ENCODE measurements around the gene GMPR.

GMPR gene

GRCh38 chr6:16244446-16244845 lies 6.1 kb downstream of the GMPR start:
- Histone ChIP-seq H3K4me2 (ENCODE audit: low read depth, low read length, poor library complexity, severe bottlenecking) (no peak overlapping the region), H3K4me3 (ENCODE audit: low read length, poor library complexity, severe bottlenecking) (no peak overlapping the region), H3K9me3 (ENCODE audit: insufficient read depth, low read depth, low read length) (no peaks in the 10 kb centered on the region), H2AFZ (ENCODE audit: low read length) (no peak overlapping the region), H3K9me2 (replicated peaks; ENCODE audit: low read depth, low read length) (no peaks in the 10 kb centered on the region), H3K4me1 (ENCODE audit: insufficient read depth, low read length, poor library complexity, severe bottlenecking) (peaks cover 5% of the 10 kb centered on the region), H4K20me1 (ENCODE audit: insufficient read depth, low read length, poor library complexity, severe bottlenecking) (no peaks in the 10 kb centered on the region), H3K9ac (ENCODE audit: low read depth, low read length, poor library complexity, severe bottlenecking) (no peak overlapping the region), H3F3A (ENCODE audit: low read depth) (no peaks in the 10 kb centered on the region), H3K36me3 (ENCODE audit: insufficient read depth, low read length) (no peaks in the 10 kb centered on the region), H3K27me3 (ENCODE audit: insufficient read depth, low read length, poor library complexity, severe bottlenecking) (no peaks in the 10 kb centered on the region), H3K79me2 (ENCODE audit: insufficient read depth, low read length) (no peaks in the 10 kb centered on the region)
- TF ChIP-seq, protein P1, sequence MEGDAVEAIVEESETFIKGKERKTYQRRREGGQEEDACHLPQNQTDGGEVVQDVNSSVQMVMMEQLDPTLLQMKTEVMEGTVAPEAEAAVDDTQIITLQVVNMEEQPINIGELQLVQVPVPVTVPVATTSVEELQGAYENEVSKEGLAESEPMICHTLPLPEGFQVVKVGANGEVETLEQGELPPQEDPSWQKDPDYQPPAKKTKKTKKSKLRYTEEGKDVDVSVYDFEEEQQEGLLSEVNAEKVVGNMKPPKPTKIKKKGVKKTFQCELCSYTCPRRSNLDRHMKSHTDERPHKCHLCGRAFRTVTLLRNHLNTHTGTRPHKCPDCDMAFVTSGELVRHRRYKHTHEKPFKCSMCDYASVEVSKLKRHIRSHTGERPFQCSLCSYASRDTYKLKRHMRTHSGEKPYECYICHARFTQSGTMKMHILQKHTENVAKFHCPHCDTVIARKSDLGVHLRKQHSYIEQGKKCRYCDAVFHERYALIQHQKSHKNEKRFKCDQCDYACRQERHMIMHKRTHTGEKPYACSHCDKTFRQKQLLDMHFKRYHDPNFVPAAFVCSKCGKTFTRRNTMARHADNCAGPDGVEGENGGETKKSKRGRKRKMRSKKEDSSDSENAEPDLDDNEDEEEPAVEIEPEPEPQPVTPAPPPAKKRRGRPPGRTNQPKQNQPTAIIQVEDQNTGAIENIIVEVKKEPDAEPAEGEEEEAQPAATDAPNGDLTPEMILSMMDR (conservative IDR thresholded peaks at IDR 0.05; ENCODE audit: low read length), result no peak

- no peaks in the 10 kb centered on the region for H3K9me2 ChIP-seq (replicated peaks; ENCODE audit: low read depth, low read length)
- no peak overlapping the region for H3K4me2 ChIP-seq (ENCODE audit: low read depth, low read length, poor library complexity, severe bottlenecking)
- H2AFZ ChIP-seq (ENCODE audit: low read length), result no peak overlapping the region
- no peaks in the 10 kb centered on the region for H3K36me3 ChIP-seq (ENCODE audit: insufficient read depth, low read length)
- no peak overlapping the region for H3K4me3 ChIP-seq (ENCODE audit: low read length, poor library complexity, severe bottlenecking)
- no peaks in the 10 kb centered on the region for H3K27me3 ChIP-seq (ENCODE audit: insufficient read depth, low read length, poor library complexity, severe bottlenecking)
- peaks cover 2% of the 10 kb centered on the region for H3K4me1 ChIP-seq (ENCODE audit: insufficient read depth, low read length, poor library complexity, severe bottlenecking)
- no peaks in the 10 kb centered on the region for H3K79me2 ChIP-seq (ENCODE audit: insufficient read depth, low read length)
- H4K20me1 ChIP-seq (ENCODE audit: insufficient read depth, low read length, poor library complexity, severe bottlenecking), result no peaks in the 10 kb centered on the region
- no peaks in the 10 kb centered on the region for H3F3A ChIP-seq (ENCODE audit: low read depth)
- no peak overlapping the region for H3K9ac ChIP-seq (ENCODE audit: low read depth, low read length, poor library complexity, severe bottlenecking)
- H3K9me3 ChIP-seq (ENCODE audit: insufficient read depth, low read depth, low read length), result no peaks in the 10 kb centered on the region
- TF ChIP-seq, protein P1 (conservative IDR thresholded peaks at IDR 0.05; ENCODE audit: low read length), result no peak
- TF ChIP-seq EZH2phosphoT487 (IDR thresholded peaks at IDR 0.05; ENCODE audit: borderline replicate concordance), result no peak
Observed at GRCh38 chr6:16244869-16245451, 6.6 kb downstream of the GMPR start.

GRCh38 chr6:16248271-16248853 lies 10.0 kb downstream of the GMPR start:
- Histone ChIP-seq H3K4me2 (ENCODE audit: low read depth, low read length, poor library complexity, severe bottlenecking) (no peak overlapping the region), H3K4me1 (ENCODE audit: insufficient read depth, low read length, poor library complexity, severe bottlenecking) (peaks cover 2% of the 10 kb centered on the region), H3K4me3 (ENCODE audit: low read length, poor library complexity, severe bottlenecking) (no peak overlapping the region), H3K27me3 (ENCODE audit: insufficient read depth, low read length, poor library complexity, severe bottlenecking) (no peaks in the 10 kb centered on the region), H2AFZ (ENCODE audit: low read length) (no peak overlapping the region), H4K20me1 (ENCODE audit: insufficient read depth, low read length, poor library complexity, severe bottlenecking) (no peaks in the 10 kb centered on the region), H3F3A (ENCODE audit: low read depth) (no peaks in the 10 kb centered on the region), H3K9me2 (replicated peaks; ENCODE audit: low read depth, low read length) (no peaks in the 10 kb centered on the region), H3K9ac (ENCODE audit: low read depth, low read length, poor library complexity, severe bottlenecking) (no peak overlapping the region), H3K9me3 (ENCODE audit: insufficient read depth, low read depth, low read length) (no peaks in the 10 kb centered on the region), H3K79me2 (ENCODE audit: insufficient read depth, low read length) (no peaks in the 10 kb centered on the region), H3K36me3 (ENCODE audit: insufficient read depth, low read length) (no peaks in the 10 kb centered on the region)
- TF ChIP-seq, protein P1 (conservative IDR thresholded peaks at IDR 0.05; ENCODE audit: low read length), result no peak
- no peak for TF ChIP-seq EZH2phosphoT487 (IDR thresholded peaks at IDR 0.05; ENCODE audit: borderline replicate concordance)

Measured in Loucy (cell line).